HL-60 (cell line): Measurements from ENCODE around the gene PSMD14.

Source experiments
- GABPA ChIP-seq: IDR thresholded peaks from 2 replicates; pipeline ENCODE4 v1.6.1; 2012; ENCODE audit warnings: low read depth
- POLR2AphosphoS5 ChIP-seq: IDR thresholded peaks from 2 replicates; pipeline ENCODE4 v1.6.1; 2012; ENCODE audit warnings: low read depth
- TF ChIP-seq, protein P1 (sequence below): IDR thresholded peaks from one replicate; pipeline ENCODE4 v1.5.1; 2011; ENCODE audit warnings: low read length, control low read depth, inconsistent platforms; ENCODE audit not compliant: insufficient read depth

DNA sequence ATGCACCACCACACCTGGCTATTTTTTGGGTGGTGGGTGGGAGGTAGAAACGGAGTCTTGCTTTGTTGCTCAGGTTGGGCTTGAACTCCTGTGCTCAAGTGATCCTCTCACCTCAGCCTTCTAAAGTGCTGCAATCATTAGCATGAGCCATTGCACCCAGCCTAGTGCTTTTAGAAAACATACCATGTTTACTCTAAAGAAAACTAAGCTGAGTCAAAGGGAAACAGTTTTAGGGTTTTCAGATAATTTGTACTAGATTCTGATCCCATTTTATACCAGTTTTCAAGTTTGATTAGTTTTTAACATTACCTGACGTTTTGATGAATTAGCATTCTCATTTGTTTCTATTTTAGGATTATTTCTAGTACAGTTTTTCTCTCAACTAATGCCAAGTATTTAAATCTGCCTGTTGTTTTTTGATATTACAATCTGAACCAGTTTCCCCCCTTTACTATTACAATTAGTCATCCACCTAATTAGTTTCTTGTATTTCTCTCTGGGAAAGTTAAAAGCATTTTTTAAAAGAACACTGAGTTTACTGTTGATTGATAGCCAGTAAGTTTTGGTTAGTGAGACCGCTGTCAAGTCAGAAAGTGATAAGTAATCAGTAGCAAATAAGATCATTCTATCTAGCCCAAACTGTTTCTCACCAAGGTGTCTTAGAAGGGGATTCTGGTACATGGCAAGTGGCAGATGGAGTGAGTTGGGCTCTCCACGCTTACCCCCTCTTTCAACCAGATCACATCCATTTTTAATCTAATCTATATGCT, 83.7 kb downstream of the PSMD14 start:
- TF ChIP-seq, protein P1, sequence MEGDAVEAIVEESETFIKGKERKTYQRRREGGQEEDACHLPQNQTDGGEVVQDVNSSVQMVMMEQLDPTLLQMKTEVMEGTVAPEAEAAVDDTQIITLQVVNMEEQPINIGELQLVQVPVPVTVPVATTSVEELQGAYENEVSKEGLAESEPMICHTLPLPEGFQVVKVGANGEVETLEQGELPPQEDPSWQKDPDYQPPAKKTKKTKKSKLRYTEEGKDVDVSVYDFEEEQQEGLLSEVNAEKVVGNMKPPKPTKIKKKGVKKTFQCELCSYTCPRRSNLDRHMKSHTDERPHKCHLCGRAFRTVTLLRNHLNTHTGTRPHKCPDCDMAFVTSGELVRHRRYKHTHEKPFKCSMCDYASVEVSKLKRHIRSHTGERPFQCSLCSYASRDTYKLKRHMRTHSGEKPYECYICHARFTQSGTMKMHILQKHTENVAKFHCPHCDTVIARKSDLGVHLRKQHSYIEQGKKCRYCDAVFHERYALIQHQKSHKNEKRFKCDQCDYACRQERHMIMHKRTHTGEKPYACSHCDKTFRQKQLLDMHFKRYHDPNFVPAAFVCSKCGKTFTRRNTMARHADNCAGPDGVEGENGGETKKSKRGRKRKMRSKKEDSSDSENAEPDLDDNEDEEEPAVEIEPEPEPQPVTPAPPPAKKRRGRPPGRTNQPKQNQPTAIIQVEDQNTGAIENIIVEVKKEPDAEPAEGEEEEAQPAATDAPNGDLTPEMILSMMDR: no peak
- TF ChIP-seq GABPA: no peak
- no peak for TF ChIP-seq POLR2AphosphoS5
